Vagina (tissue), 2 donors: ENCODE results near the gene POLR1G. TPM values are rescaled to one million over a fixed set of nuclear protein-coding genes. Genes with fewer than 3 reads are reported as not detected.
"Not testable (repeated sequence)": the region's sequence is repeated elsewhere in the genome, so short reads cannot be mapped to it uniquely, and the experiment has no call there.

ENCODE experiments used
- DNase-seq, 2 donors: peaks; one replicate each; pipeline ENCODE4 v3.0.0-alpha.2; 2017; ENCODE audit errors: extremely low spot score in 2 of 2
- H3K27ac ChIP-seq: fragments of 200-600 bp; sonication (generic); one replicate; pipeline ENCODE4 v1.5.1; 2019
- H3K27me3 ChIP-seq: fragments of 200-600 bp; sonication (generic); one replicate; pipeline ENCODE4 v1.5.1; 2019
- H3K36me3 ChIP-seq, 2 donors: fragments of 200-600 bp; sonication (generic); one replicate each; pipeline ENCODE4 v1.5.1; 2017 to 2019
- H3K4me1 ChIP-seq: fragments of 200-600 bp; sonication (generic); one replicate; pipeline ENCODE4 v1.5.1; 2019
- H3K4me3 ChIP-seq, 2 donors: fragments of 200-600 bp; sonication (generic); 1 replicate in 1 of 2; 2 replicates in 1 of 2; pipeline ENCODE4 v1.5.1; 2016 to 2019
- H3K9me3 ChIP-seq: fragments of 200-600 bp; sonication (generic); one replicate; pipeline ENCODE4 v1.5.1; 2019
- CTCF ChIP-seq, 3 experiments: fragments of 450-650 bp in 2 of 3; fragments of 200-600 bp in 1 of 3; sonication (generic) in 1 of 3; IDR thresholded peaks; one replicate each; pipeline ENCODE4 v1.5.1; 2017 to 2019; ENCODE audit warnings: antibody characterized with exemption in 3 of 3, mild to moderate bottlenecking in 2 of 3, moderate library complexity in 2 of 3
- POLR2A ChIP-seq, 2 donors: fragments of 450-650 bp; IDR thresholded peaks; one replicate each; pipeline ENCODE4 v1.6.1; 2017; ENCODE audit warnings: antibody characterized with exemption in 2 of 2, mild to moderate bottlenecking in 2 of 2, moderate library complexity in 2 of 2
- POLR2AphosphoS5 ChIP-seq, 2 donors: sonication (generic); formaldehyde crosslinking; IDR thresholded peaks; one replicate each; pipeline ENCODE4 v1.9.0; 2017; ENCODE audit warnings: antibody characterized with exemption in 2 of 2, mild to moderate bottlenecking in 2 of 2, low read depth in 1 of 2; ENCODE audit not compliant: insufficient read depth in 1 of 2
- intact Hi-C: fragments of 100-400 bp; cut with DNase I; formaldehyde crosslinking; loops from one replicate; pipeline ENCODE4 v1.15.1; 2023
- total RNA-seq: library from RNA; depleted of rRNA; stranded (reverse); fragments of >200 nt; gene quantifications from one replicate; pipeline ENCODE4 v1.2.3, GENCODE V29; 2016

Gene POLR1G
- total RNA-seq, 1 donor from 2014 or later: 2.2 TPM

- TF ChIP-seq POLR2A (IDR thresholded peaks at IDR 0.05): no peak
- TF ChIP-seq CTCF (IDR thresholded peaks at IDR 0.05): no peak
- peak in 1 of 2 donors; percentile 85 for TF ChIP-seq POLR2AphosphoS5 (IDR thresholded peaks at IDR 0.05; ENCODE audit: insufficient read depth in 1 of 2, low read depth in 1 of 2)
- peaks cover 36% of the 10 kb centered on the region for H3K4me1 ChIP-seq
- peak within 1 kb of the TSS; percentile 59 to 64 for H3K4me3 ChIP-seq
- DNase-seq: no peak
- intact Hi-C loops: no loop called here
- no peaks in the 10 kb centered on the region for H3K9me3 ChIP-seq
- H3K27me3 ChIP-seq: no peaks in the 10 kb centered on the region
- H3K36me3 ChIP-seq: peaks cover 0 to 10% of the 10 kb centered on the region in 2 donors
- H3K27ac ChIP-seq: peak within 1 kb of the TSS; percentile 90
These were observed 17.2 kb downstream of the POLR1G start, which contains the start of gene ERCC1 for GRCh38 chr19:45423589-45424190. Gene ERCC1, minus strand, starts transcription at chr19:45423917. Its CDS starts 543 bp downstream, at chr19:45423374.

GRCh38 chr19:45424191-45425058 lies 18.0 kb downstream of the POLR1G start:
- DNase-seq: no peak
- H3K27ac ChIP-seq: peak overlapping the region; percentile 90
- intact Hi-C loops: no loop called here
- peaks cover 43% of the 10 kb centered on the region for H3K4me1 ChIP-seq
- peak overlapping the region; percentile 59 to 64 for H3K4me3 ChIP-seq
- peaks cover 0 to 10% of the 10 kb centered on the region in 2 donors for H3K36me3 ChIP-seq
- H3K27me3 ChIP-seq: no peaks in the 10 kb centered on the region
- H3K9me3 ChIP-seq: no peaks in the 10 kb centered on the region
- no peak for TF ChIP-seq CTCF (IDR thresholded peaks at IDR 0.05)
- peak; percentile 83 to 96 for TF ChIP-seq POLR2AphosphoS5 (IDR thresholded peaks at IDR 0.05; ENCODE audit: insufficient read depth in 1 of 2, low read depth in 1 of 2)
- TF ChIP-seq POLR2A (IDR thresholded peaks at IDR 0.05): no peak

GRCh38 chr19:45428384-45429231 lies 22.2 kb downstream of the POLR1G start:
- intact Hi-C loops: no loop called here
- no peak for DNase-seq
- TF ChIP-seq CTCF (IDR thresholded peaks at IDR 0.05): peak in 1 of 3 experiments; percentile 19
- peak in 1 of 2 donors; percentile 58 for TF ChIP-seq POLR2AphosphoS5 (IDR thresholded peaks at IDR 0.05; ENCODE audit: insufficient read depth in 1 of 2, low read depth in 1 of 2)
- peak in 1 of 2 donors; percentile 32 for TF ChIP-seq POLR2A (IDR thresholded peaks at IDR 0.05)
- no peaks in the 10 kb centered on the region for H3K27me3 ChIP-seq
- peaks cover 34% of the 10 kb centered on the region for H3K4me1 ChIP-seq
- peak overlapping the region; percentile 70 for H3K27ac ChIP-seq
- peak overlapping the region; percentile 43 to 65 for H3K4me3 ChIP-seq
- H3K36me3 ChIP-seq: no peaks in the 10 kb centered on the region
- no peaks in the 10 kb centered on the region for H3K9me3 ChIP-seq

- H3K4me1 ChIP-seq: peaks cover 25% of the 10 kb centered on the region
- DNase-seq, H3K4me3 ChIP-seq, H3K27me3 ChIP-seq, H3K36me3 ChIP-seq, H3K27ac ChIP-seq, intact Hi-C loops, H3K9me3 ChIP-seq: not testable (repeated sequence)
These were observed 23.5 kb downstream of the POLR1G start for GRCh38 chr19:45429896-45430295.

GRCh38 chr19:45431008-45431407 lies 24.6 kb downstream of the POLR1G start:
- intact Hi-C loops, DNase-seq, H3K9me3 ChIP-seq, H3K27ac ChIP-seq, H3K4me3 ChIP-seq, H3K27me3 ChIP-seq, H3K36me3 ChIP-seq: not testable (repeated sequence)
- peaks cover 25% of the 10 kb centered on the region for H3K4me1 ChIP-seq

GRCh38 chr19:45432543-45432942 lies 26.1 kb downstream of the POLR1G start:
- DNase-seq, H3K36me3 ChIP-seq, H3K4me3 ChIP-seq, intact Hi-C loops, H3K27ac ChIP-seq, H3K27me3 ChIP-seq, H3K9me3 ChIP-seq: not testable (repeated sequence)
- H3K4me1 ChIP-seq: peaks cover 18% of the 10 kb centered on the region
